Left lung (tissue), 10 donors: ENCODE measurements around the gene CPSF7. TPM values are rescaled to one million over a fixed set of nuclear protein-coding genes. Genes with fewer than 3 reads are reported as not detected.

Source experiments
- ATAC-seq: fragments of 200-7000 bp; cut with Tn5 transposase; one replicate; pipeline ENCODE4 v1.9.1; 2020; ENCODE audit warnings: moderate library complexity
- DNase-seq, 4 donors: peaks; one replicate each; pipeline ENCODE4 v3.0.0-alpha.2; 2013 to 2020
- H3K27ac ChIP-seq, 2 donors: fragments of 200-600 bp; sonication (generic) in 1 of 2; one replicate each; pipeline versions ENCODE4 v1.5.0 to v1.8.0; 2020 to 2021
- H3K27me3 ChIP-seq, 2 donors: fragments of 200-600 bp; sonication (generic) in 1 of 2; one replicate each; pipeline versions ENCODE4 v1.5.0 to v1.8.0; 2020 to 2021
- H3K36me3 ChIP-seq, 2 donors: fragments of 200-600 bp; sonication (generic) in 1 of 2; one replicate each; pipeline versions ENCODE4 v1.5.0 to v1.8.0; 2020 to 2021
- H3K4me1 ChIP-seq, 2 donors: fragments of 200-600 bp; one replicate each; pipeline ENCODE4 v1.8.0; 2021
- H3K4me3 ChIP-seq, 2 donors: fragments of 200-600 bp; sonication (generic) in 1 of 2; one replicate each; pipeline versions ENCODE4 v1.5.0 to v1.8.0; 2020 to 2021; ENCODE audit warnings: mild to moderate bottlenecking in 1 of 2
- H3K9me3 ChIP-seq, 2 donors: fragments of 200-600 bp; sonication (generic) in 1 of 2; one replicate each; pipeline versions ENCODE4 v1.5.0 to v1.8.0; 2020 to 2021
- CTCF ChIP-seq, 2 donors: fragments of 200-600 bp; sonication (generic) in 1 of 2; IDR thresholded peaks; one replicate each; pipeline versions ENCODE4 v1.5.0 to v1.8.0; 2021; ENCODE audit warnings: antibody characterized with exemption in 2 of 2
- intact Hi-C, 2 donors: fragments of 100-400 bp; cut with DNase I; formaldehyde crosslinking; loops; one replicate each; pipeline versions ENCODE4 v1.11.2 to v1.14.2; 2022
- polyA plus RNA-seq, 6 donors: library from polyadenylated mRNA; unstranded; fragments of 120-200 nt; gene quantifications; one replicate each; pipeline ENCODE4 v1.2.1, GENCODE V29; 2013; ENCODE audit not compliant: insufficient read length in 6 of 6
- total RNA-seq, 2 donors: library from RNA; stranded (reverse); fragmentation: NEBNext Ultra II Directional; extraction: Animal tissue kit (Norgen Biotek cat#: 25700); gene quantifications; one replicate each; pipeline ENCODE4 v1.2.1, GENCODE V29; 2021
- donor health status: DM: no; HTN: yes; CAD: no.
- donor health status: DM: no; HTN: no; CAD: no.

Gene CPSF7
- total and polyA plus RNA-seq, 8 donors, result 56.2 to 124 (median 112) TPM

DNA sequence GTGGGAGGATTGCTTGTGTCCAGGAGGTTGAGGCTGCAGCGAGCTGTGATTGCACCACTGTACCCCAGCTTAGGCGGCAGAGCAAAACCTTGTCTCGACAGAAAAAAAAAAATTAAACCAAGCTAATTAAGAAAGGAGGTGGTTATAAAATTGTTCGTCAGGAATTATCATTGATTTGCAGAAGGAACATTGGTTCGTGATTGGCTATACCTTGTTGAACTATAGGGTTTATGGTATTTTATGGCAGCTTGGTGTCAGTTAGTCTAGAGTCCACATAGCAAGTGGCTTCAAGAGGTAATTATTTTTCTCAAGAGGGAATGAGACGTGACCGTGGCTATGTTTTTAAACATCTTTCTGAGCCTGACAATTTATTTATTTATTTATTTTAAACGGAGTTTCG, 48.9 kb downstream of the CPSF7 start:
- H3K4me1 ChIP-seq, result peaks cover 6 to 23% of the 10 kb centered on the region in 2 donors
- DNase-seq (no peak), ATAC-seq (no peak)
- H3K27ac ChIP-seq, result no peak overlapping the region
- H3K27me3 ChIP-seq, result no peaks in the 10 kb centered on the region
- intact Hi-C loops, result no loop called here
- TF ChIP-seq CTCF (IDR thresholded peaks at IDR 0.05), result no peak
- H3K9me3 ChIP-seq, result no peaks in the 10 kb centered on the region
- peaks cover 0 to 3% of the 10 kb centered on the region in 2 donors for H3K36me3 ChIP-seq
- no peak overlapping the region for H3K4me3 ChIP-seq

GRCh38 chr11:61378713-61379313, 51.0 kb downstream of the CPSF7 start:
- Histone ChIP-seq H3K27me3 (no peaks in the 10 kb centered on the region), H3K4me3 (no peak overlapping the region), H3K4me1 (peaks cover 6 to 18% of the 10 kb centered on the region in 2 donors), H3K9me3 (no peaks in the 10 kb centered on the region), H3K27ac (peak overlapping the region; percentile 44 to 51), H3K36me3 (peaks cover 0 to 10% of the 10 kb centered on the region in 2 donors)
- peak; percentile 84 for ATAC-seq
- no peak for DNase-seq
- intact Hi-C loops, result no loop called here
- TF ChIP-seq CTCF (IDR thresholded peaks at IDR 0.05), result no peak

DNA sequence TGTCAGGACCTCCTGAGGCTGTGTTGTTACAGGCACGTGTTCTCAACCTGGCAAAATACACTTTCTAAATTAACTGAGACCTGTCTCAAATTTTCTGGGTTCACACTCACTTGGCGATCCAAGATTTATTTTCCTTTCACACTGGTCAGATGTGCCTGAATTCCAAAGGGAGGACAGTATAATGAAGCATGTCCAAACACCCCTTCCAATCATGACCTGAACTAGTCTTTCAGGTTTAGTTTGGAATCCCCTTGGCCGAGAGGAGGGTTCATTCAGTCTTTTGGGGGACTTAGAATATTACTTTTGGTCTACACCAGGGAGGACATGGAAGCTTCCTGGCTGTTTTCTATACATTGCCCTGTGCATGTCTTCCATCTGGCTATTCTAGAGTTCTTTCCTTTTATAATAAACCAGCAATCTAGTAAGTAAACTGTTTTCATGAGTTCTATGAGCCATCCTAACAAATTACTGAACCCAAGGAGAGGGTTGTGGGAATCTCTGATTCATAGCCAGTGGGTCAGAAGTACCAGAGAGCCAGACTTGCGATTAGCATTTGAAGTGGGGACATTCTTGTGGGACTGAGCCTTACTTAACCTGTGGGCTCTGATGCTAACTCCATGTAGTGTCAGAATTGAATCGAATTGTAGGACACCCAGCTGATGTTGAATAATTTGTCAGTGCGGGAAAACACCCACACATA, 52.2 kb downstream of the CPSF7 start:
- Histone ChIP-seq H3K9me3 (no peaks in the 10 kb centered on the region), H3K27me3 (no peaks in the 10 kb centered on the region), H3K36me3 (peaks cover 0 to 10% of the 10 kb centered on the region in 2 donors), H3K27ac (no peak overlapping the region), H3K4me1 (peaks cover 6 to 18% of the 10 kb centered on the region in 2 donors), H3K4me3 (no peak overlapping the region)
- no peak for TF ChIP-seq CTCF (IDR thresholded peaks at IDR 0.05)
- DNase-seq (no peak), ATAC-seq (no peak)
- intact Hi-C loops, result no loop called here

DNA sequence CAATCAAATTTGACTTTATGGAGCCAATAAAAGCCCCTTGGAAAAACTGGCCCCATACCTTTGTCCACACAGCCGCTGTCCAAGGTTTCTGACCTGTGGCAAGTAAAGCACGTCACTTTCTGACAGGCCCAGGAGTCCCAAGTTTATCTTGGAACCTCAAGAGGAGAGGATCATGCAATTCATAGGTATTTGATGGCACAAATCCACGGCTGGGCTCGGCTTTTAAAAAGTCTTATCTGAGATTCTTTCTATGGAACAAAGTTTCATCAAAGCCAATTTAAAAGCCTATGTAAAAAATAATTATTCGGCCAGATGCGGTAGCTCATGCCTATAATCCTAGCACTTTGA, 54.0 kb downstream of the CPSF7 start:
- Histone ChIP-seq H3K27me3 (no peaks in the 10 kb centered on the region), H3K9me3 (no peaks in the 10 kb centered on the region), H3K4me1 (peaks cover 6 to 13% of the 10 kb centered on the region in 2 donors), H3K36me3 (peaks cover 0 to 17% of the 10 kb centered on the region in 2 donors), H3K4me3 (no peak overlapping the region), H3K27ac (no peak overlapping the region)
- ATAC-seq (no peak), DNase-seq (no peak)
- intact Hi-C loops, result no loop called here
- TF ChIP-seq CTCF (IDR thresholded peaks at IDR 0.05), result no peak

- intact Hi-C loops, result no loop called here
- no peaks in the 10 kb centered on the region for H3K27me3 ChIP-seq
- ATAC-seq (no peak), DNase-seq (no peak)
- no peak overlapping the region for H3K27ac ChIP-seq
- no peaks in the 10 kb centered on the region for H3K9me3 ChIP-seq
- H3K4me3 ChIP-seq, result no peak overlapping the region
- TF ChIP-seq CTCF (IDR thresholded peaks at IDR 0.05), result no peak
- H3K4me1 ChIP-seq, result peaks cover 0 to 7% of the 10 kb centered on the region in 2 donors
- H3K36me3 ChIP-seq, result peaks cover 0 to 46% of the 10 kb centered on the region in 2 donors
Measured at GRCh38 chr11:61372659-61373420, 56.9 kb downstream of the CPSF7 start.
